ENCODE measurements around the gene CPA5.

DNA sequence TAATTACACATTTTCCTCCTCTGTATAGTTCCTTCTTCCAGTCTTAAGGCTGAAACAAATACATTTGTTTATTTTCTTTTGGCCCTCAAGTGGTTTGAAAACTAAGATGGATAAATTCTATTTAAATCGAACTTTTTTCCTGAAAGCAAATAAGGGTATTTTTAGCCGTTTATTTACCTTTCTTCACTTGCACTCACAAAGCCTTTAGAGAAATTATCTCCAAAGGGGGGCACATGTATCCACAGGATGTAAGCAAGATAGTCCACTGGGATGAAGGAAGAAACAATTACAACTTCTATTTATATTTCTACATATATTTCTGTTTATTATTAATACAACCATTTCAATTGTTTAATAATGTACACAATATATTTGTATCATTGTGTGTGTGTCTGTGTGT, 41.5 kb upstream of the CPA5 start:
- TF ChIP-seq, protein P1, sequence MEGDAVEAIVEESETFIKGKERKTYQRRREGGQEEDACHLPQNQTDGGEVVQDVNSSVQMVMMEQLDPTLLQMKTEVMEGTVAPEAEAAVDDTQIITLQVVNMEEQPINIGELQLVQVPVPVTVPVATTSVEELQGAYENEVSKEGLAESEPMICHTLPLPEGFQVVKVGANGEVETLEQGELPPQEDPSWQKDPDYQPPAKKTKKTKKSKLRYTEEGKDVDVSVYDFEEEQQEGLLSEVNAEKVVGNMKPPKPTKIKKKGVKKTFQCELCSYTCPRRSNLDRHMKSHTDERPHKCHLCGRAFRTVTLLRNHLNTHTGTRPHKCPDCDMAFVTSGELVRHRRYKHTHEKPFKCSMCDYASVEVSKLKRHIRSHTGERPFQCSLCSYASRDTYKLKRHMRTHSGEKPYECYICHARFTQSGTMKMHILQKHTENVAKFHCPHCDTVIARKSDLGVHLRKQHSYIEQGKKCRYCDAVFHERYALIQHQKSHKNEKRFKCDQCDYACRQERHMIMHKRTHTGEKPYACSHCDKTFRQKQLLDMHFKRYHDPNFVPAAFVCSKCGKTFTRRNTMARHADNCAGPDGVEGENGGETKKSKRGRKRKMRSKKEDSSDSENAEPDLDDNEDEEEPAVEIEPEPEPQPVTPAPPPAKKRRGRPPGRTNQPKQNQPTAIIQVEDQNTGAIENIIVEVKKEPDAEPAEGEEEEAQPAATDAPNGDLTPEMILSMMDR (IDR thresholded peaks at IDR 0.05; ENCODE audit: low read depth, low read length), result no peak
- no peak for TF ChIP-seq EZH2phosphoT487 (IDR thresholded peaks at IDR 0.05; ENCODE audit: low read depth)
